SU-DHL-6 (cell line): ENCODE data around the gene RBM44.

Source experiments
- H2AFZ ChIP-seq: fragments of 200-600 bp; sonication (generic); 2 replicates; pipeline ENCODE4 v1.6.1; 2014; ENCODE audit warnings: low read depth, mild to moderate bottlenecking, moderate library complexity, mixed read lengths, antibody characterized with exemption, low read length; ENCODE audit not compliant: severe bottlenecking
- H3F3A ChIP-seq: fragments of 200-600 bp; shearing (Covaris generic); 2 replicates; pipeline ENCODE4 v1.6.0; 2016; ENCODE audit warnings: antibody characterized with exemption, mild to moderate bottlenecking; ENCODE audit not compliant: insufficient read depth
- H3K27ac ChIP-seq: fragments of 200-600 bp; sonication (generic); 2 replicates; pipeline ENCODE4 v1.5.1; 2016; ENCODE audit warnings: low read depth, mild to moderate bottlenecking, low read length, moderate library complexity, mixed read lengths
- H3K27me3 ChIP-seq: fragments of 200-600 bp; sonication (generic), shearing (Covaris generic); 2 replicates; pipeline ENCODE4 v1.6.0; 2014; ENCODE audit warnings: mild to moderate bottlenecking, low read length
- H3K36me3 ChIP-seq: fragments of 200-600 bp; sonication (generic); 2 replicates; pipeline ENCODE4 v1.6.1; 2014; ENCODE audit warnings: mild to moderate bottlenecking, low read length, mixed read lengths
- H3K4me2 ChIP-seq: fragments of 300-600, 200-600 bp; shearing (Covaris generic), sonication (generic); 2 replicates; pipeline ENCODE4 v1.6.0; 2014; ENCODE audit warnings: low read length, low read depth, mild to moderate bottlenecking; ENCODE audit not compliant: poor library complexity, severe bottlenecking
- H3K4me3 ChIP-seq: fragments of 200-600 bp; sonication (generic); 2 replicates; pipeline ENCODE4 v1.5.1; 2014; ENCODE audit warnings: antibody characterized with exemption, low read length, mild to moderate bottlenecking, mixed read lengths; ENCODE audit not compliant: insufficient read depth, poor library complexity, severe bottlenecking
- H3K79me2 ChIP-seq: fragments of 200-600 bp; sonication (generic); 2 replicates; pipeline ENCODE4 v1.6.1; 2014; ENCODE audit warnings: mild to moderate bottlenecking, low read length, moderate library complexity; ENCODE audit not compliant: insufficient read depth
- H3K9ac ChIP-seq: fragments of 200-600 bp; sonication (generic); 2 replicates; pipeline ENCODE4 v1.7.0; 2014; ENCODE audit warnings: mild to moderate bottlenecking, low read length
- H3K9me2 ChIP-seq: fragments of 200-600 bp; sonication (generic); replicated peaks from 2 replicates; pipeline ENCODE4 v1.6.1; 2014; ENCODE audit warnings: low read length; ENCODE audit not compliant: insufficient read depth
- H3K9me3 ChIP-seq: fragments of 200-600 bp; sonication (generic); 2 replicates; pipeline ENCODE4 v1.6.1; 2014; ENCODE audit warnings: low read length, mixed read lengths; ENCODE audit not compliant: insufficient read depth
- H4K20me1 ChIP-seq: fragments of 200-600 bp; sonication (generic); 2 replicates; pipeline ENCODE4 v1.6.1; 2014; ENCODE audit warnings: low read depth, mild to moderate bottlenecking, antibody characterized with exemption, low read length, moderate library complexity, mixed read lengths
- EZH2phosphoT487 ChIP-seq: fragments of 200-600 bp; sonication (generic), shearing (Covaris generic); conservative IDR thresholded peaks from 2 replicates; pipeline ENCODE4 v1.6.1; 2018; ENCODE audit warnings: mild to moderate bottlenecking, antibody characterized with exemption, low read length, moderate library complexity, mixed read lengths
- TF ChIP-seq, protein P1 (sequence below): fragments of 200-600 bp; sonication (generic); IDR thresholded peaks from one replicate; pipeline ENCODE4 v1.5.1; 2017; ENCODE audit warnings: antibody characterized with exemption, mild to moderate bottlenecking, low read length, moderate library complexity; ENCODE audit not compliant: insufficient read depth, poor library complexity, severe bottlenecking

The RBM44 gene

DNA sequence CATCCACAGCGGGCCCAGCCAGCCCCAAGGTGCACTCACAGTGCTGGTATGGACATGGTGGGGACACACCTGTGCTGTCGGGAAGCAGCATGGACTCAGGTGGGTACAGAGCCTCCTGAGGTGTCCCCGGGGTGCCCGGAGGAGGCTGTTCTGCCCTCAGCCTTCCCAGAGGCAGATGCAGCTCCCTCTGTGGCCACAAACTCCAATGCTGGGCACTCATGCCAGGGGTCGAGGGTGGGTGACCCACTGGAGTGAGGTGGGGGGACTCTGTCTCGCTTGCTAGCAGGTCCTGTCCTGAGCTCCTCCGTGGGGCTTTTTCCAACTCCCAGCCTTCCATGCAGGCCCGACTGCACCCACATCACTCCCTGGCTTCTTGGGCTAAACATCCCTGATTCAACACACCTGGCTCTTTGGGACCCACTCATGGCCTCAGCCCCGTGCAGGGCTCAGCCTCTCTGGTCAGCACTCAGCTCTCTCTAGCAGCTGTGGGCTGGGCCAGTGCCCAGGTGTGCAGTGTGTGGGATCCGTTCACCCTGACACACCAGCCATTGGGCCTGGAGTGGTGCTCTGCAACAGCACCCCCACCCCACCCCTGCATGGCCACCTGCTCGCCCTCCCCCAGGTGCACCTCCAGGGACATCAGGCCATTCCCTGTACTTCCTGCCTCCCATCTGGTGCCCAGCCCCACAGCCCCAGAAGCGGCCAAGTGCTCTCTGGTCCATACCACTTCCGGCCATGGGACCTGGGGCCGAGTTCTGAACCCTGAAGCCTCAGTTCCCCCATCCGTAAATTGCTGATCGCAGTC, 76.9 kb downstream of the RBM44 start:
- H3K27ac ChIP-seq, result no peak overlapping the region
- no peaks in the 10 kb centered on the region for H3K9me3 ChIP-seq
- no peaks in the 10 kb centered on the region for H4K20me1 ChIP-seq
- H3K27me3 ChIP-seq, result no peaks in the 10 kb centered on the region
- no peak overlapping the region for H3K4me2 ChIP-seq
- H2AFZ ChIP-seq, result no peak overlapping the region
- H3K79me2 ChIP-seq, result no peaks in the 10 kb centered on the region
- H3F3A ChIP-seq, result no peaks in the 10 kb centered on the region
- no peak overlapping the region for H3K4me3 ChIP-seq
- no peaks in the 10 kb centered on the region for H3K9me2 ChIP-seq
- TF ChIP-seq, protein P1, sequence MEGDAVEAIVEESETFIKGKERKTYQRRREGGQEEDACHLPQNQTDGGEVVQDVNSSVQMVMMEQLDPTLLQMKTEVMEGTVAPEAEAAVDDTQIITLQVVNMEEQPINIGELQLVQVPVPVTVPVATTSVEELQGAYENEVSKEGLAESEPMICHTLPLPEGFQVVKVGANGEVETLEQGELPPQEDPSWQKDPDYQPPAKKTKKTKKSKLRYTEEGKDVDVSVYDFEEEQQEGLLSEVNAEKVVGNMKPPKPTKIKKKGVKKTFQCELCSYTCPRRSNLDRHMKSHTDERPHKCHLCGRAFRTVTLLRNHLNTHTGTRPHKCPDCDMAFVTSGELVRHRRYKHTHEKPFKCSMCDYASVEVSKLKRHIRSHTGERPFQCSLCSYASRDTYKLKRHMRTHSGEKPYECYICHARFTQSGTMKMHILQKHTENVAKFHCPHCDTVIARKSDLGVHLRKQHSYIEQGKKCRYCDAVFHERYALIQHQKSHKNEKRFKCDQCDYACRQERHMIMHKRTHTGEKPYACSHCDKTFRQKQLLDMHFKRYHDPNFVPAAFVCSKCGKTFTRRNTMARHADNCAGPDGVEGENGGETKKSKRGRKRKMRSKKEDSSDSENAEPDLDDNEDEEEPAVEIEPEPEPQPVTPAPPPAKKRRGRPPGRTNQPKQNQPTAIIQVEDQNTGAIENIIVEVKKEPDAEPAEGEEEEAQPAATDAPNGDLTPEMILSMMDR, result no peak
- no peak for TF ChIP-seq EZH2phosphoT487
- H3K36me3 ChIP-seq, result no peaks in the 10 kb centered on the region
- H3K9ac ChIP-seq, result no peak overlapping the region

DNA sequence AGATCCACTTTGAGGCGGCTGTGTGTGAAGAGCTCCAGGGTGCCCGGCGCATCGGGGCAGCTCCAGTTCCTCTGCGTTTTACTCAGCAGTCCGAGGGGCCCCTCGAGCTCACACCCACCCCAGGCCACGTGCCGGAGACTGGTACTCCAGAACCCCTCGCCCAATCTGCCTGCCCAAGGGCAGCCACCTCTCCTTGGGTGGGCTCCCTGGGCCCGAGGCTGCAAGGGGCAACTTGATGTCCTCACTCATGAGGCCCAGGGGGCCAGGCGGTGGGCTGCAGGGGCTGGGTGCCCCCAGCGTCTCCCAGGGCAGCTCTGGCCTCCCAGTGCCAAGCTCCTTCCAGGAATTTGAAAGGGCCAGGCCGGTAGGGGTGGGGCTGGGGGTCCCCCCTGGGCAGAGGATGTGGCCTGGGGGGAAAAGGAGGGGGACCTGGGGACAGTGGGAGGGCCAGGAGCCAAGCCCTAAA, 77.5 kb downstream of the RBM44 start:
- H3K9me2 ChIP-seq, result no peaks in the 10 kb centered on the region
- H3K4me3 ChIP-seq, result no peak overlapping the region
- H4K20me1 ChIP-seq, result no peaks in the 10 kb centered on the region
- no peaks in the 10 kb centered on the region for H3K36me3 ChIP-seq
- no peak overlapping the region for H3K27ac ChIP-seq
- H3K9me3 ChIP-seq, result no peaks in the 10 kb centered on the region
- no peaks in the 10 kb centered on the region for H3K79me2 ChIP-seq
- no peak overlapping the region for H3K4me2 ChIP-seq
- no peaks in the 10 kb centered on the region for H3F3A ChIP-seq
- H3K9ac ChIP-seq, result no peak overlapping the region
- no peak for TF ChIP-seq EZH2phosphoT487
- TF ChIP-seq, protein P1, result no peak
- no peak overlapping the region for H2AFZ ChIP-seq
- H3K27me3 ChIP-seq, result no peaks in the 10 kb centered on the region

DNA sequence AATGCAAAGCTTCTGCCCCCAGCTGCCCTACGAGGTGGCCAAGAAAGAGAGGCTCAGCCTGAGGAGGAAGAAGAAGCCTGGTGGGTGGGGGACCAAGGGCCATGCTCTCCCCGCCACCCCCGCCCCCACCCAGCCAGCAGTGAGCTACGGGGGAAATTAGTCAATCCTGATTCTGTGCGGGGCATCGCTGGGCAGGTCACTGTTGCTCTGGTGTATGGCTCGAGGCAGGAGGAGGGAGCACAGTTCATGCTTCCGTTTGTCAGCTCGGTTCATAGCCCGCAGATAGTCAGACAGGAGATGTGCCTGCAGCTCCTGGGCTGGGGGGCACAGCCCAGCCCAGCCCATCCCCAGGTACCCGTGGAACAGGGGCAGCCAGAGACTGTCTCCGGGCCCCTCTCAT, 78.0 kb downstream of the RBM44 start:
- H3K79me2 ChIP-seq, result no peaks in the 10 kb centered on the region
- H3K27ac ChIP-seq, result no peak overlapping the region
- no peaks in the 10 kb centered on the region for H3K9me3 ChIP-seq
- H4K20me1 ChIP-seq, result no peaks in the 10 kb centered on the region
- TF ChIP-seq EZH2phosphoT487, result no peak
- TF ChIP-seq, protein P1, result no peak
- no peaks in the 10 kb centered on the region for H3F3A ChIP-seq
- no peaks in the 10 kb centered on the region for H3K9me2 ChIP-seq
- no peak overlapping the region for H3K4me3 ChIP-seq
- no peak overlapping the region for H3K9ac ChIP-seq
- H3K4me2 ChIP-seq, result no peak overlapping the region
- no peaks in the 10 kb centered on the region for H3K27me3 ChIP-seq
- no peak overlapping the region for H2AFZ ChIP-seq
- H3K36me3 ChIP-seq, result no peaks in the 10 kb centered on the region
